Bronchial epithelial cell (primary cell): ENCODE data around the gene TATDN3. TPM values are rescaled to one million over a fixed set of nuclear protein-coding genes. Genes with fewer than 3 reads are reported as not detected.
"Not testable (repeated sequence)": the region's sequence is repeated elsewhere in the genome, so short reads cannot be mapped to it uniquely, and the experiment has no call there.

Experiments used
- DNase-seq: peaks from one replicate; pipeline ENCODE4 v3.0.0-alpha.2; 2010; ENCODE audit warnings: low read depth
- FAIRE-seq: peaks from 2 replicates; lab custom pipeline; 2011; peaks lifted over from hg19 to GRCh38; lab: Jason Lieb, UNC
- H3K27me3 ChIP-seq: 2 replicates; pipeline ENCODE4 v1.5.1; 2011; ENCODE audit warnings: low read length; ENCODE audit not compliant: control insufficient read depth, insufficient read depth
- H3K36me3 ChIP-seq: 2 replicates; pipeline ENCODE4 v1.5.1; 2011; ENCODE audit warnings: low read length; ENCODE audit not compliant: control insufficient read depth, insufficient read depth
- H3K4me3 ChIP-seq: 2 replicates; pipeline ENCODE4 v1.5.1; 2011; ENCODE audit warnings: mild to moderate bottlenecking, low read depth, low read length, control low read depth
- total RNA-seq: library from RNA; depleted of rRNA; stranded (reverse); fragments of >200 nt; gene quantifications from 2 replicates; pipeline ENCODE4 v1.2.1, GENCODE V29; 2014
- TF ChIP-seq, protein P1 (sequence below): IDR thresholded peaks from 2 replicates; pipeline ENCODE4 v1.5.1; 2011; ENCODE audit warnings: mild to moderate bottlenecking, moderate library complexity, low read length, control low read depth, inconsistent platforms; ENCODE audit not compliant: insufficient read depth, severe bottlenecking

The TATDN3 gene
- total RNA-seq, 1 donor from 2014 or later: 12.1 TPM

DNA sequence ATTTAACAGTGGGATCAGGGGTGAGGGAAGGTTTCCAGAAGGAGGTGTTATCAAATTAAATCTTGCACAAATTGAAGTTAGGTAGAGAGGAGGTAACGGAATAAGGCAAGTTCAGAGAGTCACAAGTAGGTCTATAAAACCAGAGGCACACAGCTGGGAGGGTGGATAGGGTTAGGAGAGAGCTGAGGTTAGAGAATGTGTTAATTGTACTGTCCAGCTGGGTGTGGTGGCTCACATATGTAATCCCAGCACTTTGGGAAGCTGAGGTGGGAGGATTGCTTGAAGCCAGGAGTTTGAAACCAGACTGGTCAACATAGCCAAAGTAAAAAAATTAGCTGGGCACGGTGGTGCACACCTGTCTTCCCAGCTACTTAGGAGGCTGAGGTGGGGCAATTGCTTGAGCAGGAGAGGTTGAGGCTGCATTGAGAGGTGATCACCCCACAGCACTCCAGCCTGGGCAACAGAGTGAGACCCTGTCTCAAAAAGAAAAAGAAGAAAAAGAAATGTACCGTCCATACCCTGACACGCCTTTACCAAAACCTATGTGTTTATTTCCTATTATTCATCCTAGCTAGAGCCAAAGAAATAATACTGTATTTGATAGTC lies 35.6 kb downstream of the TATDN3 start:
- no peaks in the 10 kb centered on the region for H3K36me3 ChIP-seq
- DNase-seq: no peak
- H3K27me3 ChIP-seq: no peaks in the 10 kb centered on the region
- FAIRE-seq: no peak
- TF ChIP-seq, protein P1, sequence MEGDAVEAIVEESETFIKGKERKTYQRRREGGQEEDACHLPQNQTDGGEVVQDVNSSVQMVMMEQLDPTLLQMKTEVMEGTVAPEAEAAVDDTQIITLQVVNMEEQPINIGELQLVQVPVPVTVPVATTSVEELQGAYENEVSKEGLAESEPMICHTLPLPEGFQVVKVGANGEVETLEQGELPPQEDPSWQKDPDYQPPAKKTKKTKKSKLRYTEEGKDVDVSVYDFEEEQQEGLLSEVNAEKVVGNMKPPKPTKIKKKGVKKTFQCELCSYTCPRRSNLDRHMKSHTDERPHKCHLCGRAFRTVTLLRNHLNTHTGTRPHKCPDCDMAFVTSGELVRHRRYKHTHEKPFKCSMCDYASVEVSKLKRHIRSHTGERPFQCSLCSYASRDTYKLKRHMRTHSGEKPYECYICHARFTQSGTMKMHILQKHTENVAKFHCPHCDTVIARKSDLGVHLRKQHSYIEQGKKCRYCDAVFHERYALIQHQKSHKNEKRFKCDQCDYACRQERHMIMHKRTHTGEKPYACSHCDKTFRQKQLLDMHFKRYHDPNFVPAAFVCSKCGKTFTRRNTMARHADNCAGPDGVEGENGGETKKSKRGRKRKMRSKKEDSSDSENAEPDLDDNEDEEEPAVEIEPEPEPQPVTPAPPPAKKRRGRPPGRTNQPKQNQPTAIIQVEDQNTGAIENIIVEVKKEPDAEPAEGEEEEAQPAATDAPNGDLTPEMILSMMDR: no peak
- no peak overlapping the region for H3K4me3 ChIP-seq

DNA sequence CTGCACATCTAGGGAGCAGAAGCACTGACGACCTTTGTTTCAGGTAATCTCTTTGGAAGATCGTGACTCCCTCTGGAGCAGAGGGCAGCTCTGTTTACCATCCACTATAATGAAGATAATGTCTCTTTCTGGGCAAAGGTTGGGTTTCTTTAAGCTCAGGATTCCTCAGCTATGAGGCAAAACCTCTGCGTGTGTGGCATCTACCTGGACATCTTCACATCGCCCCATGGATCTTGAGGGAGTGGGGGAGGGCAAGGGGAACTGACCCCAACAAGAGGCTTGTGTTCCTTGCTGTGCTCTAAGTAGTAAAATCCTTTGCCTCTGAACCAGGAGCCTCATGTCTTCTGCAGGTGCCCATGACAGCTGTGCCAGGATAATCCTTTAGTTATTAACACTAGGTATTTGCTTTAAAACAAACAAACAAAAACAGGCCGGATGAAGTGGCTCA lies 36.2 kb downstream of the TATDN3 start:
- no peak for DNase-seq
- Histone ChIP-seq H3K4me3 (no peak overlapping the region), H3K36me3 (no peaks in the 10 kb centered on the region), H3K27me3 (no peaks in the 10 kb centered on the region)
- FAIRE-seq: no peak
- TF ChIP-seq, protein P1: no peak

DNA sequence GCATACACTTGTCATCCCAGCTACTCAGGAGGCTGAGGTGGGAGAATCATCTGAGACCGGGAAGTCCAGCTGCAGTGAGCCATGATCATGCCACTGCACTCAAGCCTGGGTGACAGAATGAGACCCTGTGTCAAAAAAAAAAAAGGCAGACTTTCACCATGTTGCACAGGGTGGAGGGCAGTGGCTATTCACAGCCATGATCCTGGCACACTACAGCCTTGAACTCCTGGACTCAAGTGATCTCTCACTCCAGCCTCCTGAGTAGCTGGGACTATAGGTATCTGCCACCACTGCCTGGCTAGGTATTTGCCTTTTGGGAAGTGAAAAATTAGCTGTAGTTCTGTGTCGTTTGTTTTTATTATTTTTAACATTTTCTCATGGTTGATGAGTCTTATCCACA lies 36.7 kb downstream of the TATDN3 start:
- DNase-seq (no peak), FAIRE-seq (no peak)
- H3K27me3 ChIP-seq: no peaks in the 10 kb centered on the region
- H3K4me3 ChIP-seq: no peak overlapping the region
- no peaks in the 10 kb centered on the region for H3K36me3 ChIP-seq
- TF ChIP-seq, protein P1: no peak

DNA sequence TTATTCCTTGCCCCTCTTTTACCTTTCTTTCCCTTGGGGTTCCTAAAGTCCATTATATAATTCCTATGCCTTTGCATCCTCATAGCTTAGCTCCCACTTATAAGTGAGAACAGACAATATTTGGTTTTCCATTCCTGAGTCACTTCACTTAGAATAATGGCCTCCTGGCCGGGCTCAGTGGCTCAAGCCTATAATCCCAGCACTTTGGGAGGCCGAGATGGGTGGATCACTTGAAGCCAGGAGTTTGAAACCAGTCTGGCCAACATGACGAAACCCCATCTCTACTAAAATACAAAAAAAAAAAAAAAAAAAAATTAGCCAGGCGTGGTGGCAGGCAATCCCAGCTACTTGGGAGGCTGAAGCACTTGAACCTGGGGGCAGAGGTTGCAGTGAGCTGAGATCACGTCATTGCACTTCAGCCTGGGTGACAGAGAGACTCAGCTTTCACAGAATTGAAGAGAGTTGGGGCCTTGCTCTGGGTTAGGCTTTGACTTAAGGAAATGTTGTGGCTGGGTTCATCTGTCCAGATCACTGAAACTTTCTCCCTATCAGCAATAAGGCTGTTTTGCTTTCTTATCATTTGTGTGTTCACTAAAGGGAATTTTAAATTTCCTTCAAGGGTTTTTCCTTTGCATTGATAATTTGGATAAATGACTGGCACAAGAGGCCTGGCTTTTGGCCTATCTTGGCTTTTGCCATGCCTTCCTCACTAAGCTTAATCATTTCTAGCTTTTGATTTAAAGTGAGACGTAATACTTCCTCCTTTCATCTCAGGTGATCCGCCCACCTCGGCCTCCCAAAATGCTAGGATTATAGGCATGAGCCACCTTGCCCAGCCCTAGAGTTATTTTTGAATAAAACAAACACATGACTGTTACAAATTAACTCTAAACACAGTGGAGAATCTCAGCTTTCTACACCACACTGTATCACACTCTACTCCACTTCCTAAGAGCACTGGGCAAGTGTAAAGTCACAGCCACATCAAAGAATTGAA lies 41.8 kb downstream of the TATDN3 start:
- not testable (repeated sequence) for H3K36me3 ChIP-seq, FAIRE-seq, H3K27me3 ChIP-seq, H3K4me3 ChIP-seq
- DNase-seq: peak; percentile 9

DNA sequence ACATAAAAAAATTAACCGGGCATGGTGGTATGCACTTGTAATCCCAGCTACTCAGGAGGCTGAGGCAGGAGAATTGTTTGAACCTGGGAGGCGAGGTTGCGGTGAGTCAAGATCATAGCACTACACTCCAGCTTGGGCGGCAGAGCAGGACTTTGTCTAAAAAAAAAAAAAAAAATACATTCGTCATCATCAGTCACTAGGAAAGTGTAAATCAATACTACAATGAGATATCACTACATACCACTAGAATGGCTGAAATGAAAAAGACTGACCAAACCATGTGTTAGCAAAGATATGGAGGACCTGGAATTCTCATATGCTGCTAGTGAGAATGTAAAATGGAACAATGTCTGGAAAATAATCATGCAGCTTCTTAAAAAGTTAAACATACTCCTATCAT lies 46.5 kb downstream of the TATDN3 start:
- no peaks in the 10 kb centered on the region for H3K27me3 ChIP-seq
- FAIRE-seq: no peak
- no peak overlapping the region for H3K4me3 ChIP-seq
- peak; percentile 27 for DNase-seq
- no peaks in the 10 kb centered on the region for H3K36me3 ChIP-seq
- TF ChIP-seq, protein P1: no peak

DNA sequence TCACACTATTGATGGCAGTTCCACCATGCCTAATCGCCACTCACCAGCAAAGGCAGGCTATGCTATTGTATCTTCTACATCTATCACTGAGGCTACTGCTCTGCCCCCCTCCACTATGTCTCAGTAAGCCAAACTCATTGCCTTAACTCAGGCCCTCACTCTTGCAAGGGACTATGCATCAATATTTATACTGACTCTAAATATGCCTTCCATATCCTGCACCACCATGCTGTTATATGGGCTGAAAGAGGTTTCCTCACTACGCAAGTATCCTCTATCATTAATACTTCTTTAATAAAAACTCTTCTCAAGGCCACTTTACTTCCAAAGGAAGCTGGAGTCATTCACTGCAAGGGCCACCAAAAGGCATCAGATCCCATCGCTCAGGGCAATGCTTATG lies 52.8 kb downstream of the TATDN3 start:
- not testable (repeated sequence) for H3K4me3 ChIP-seq, DNase-seq, H3K36me3 ChIP-seq, FAIRE-seq, H3K27me3 ChIP-seq
